MCF 10A (cell line): ENCODE data around the gene OR2AT4. TPM values are rescaled to one million over a fixed set of nuclear protein-coding genes. Genes with fewer than 3 reads are reported as not detected.
"Not testable (repeated sequence)": the region's sequence is repeated elsewhere in the genome, so short reads cannot be mapped to it uniquely, and the experiment has no call there.

Experiments
- BruUV-seq: library from RNA; stranded (reverse); fragments of 400-500 nt; replicated peaks from 2 replicates; lab custom pipeline; 2021; lab: Mats Ljungman, UMichigan
- CTCF ChIA-PET: fragments of 300-600 bp; sonication (Branson Sonifier 250); formaldehyde crosslinking; extraction: SDS; loops from one replicate; lab custom pipeline; 2021; ENCODE audit warnings: antibody characterized with exemption, inconsistent platforms; lab: Yijun Ruan, JAX
- POLR2A ChIA-PET: fragments of 300-600, 350-650 bp; sonication (Branson Sonifier 250); formaldehyde crosslinking; extraction: SDS; loops from one replicate; lab custom pipeline; 2020; ENCODE audit warnings: antibody characterized with exemption, inconsistent platforms; lab: Yijun Ruan, JAX
- DNase-seq: peaks from one replicate; pipeline ENCODE4 v3.0.0-alpha.2; 2018; ENCODE audit not compliant: unreplicated experiment
- H3K27ac Mint-ChIP-seq: one replicate; pipeline ENCODE4 v1.8.0; 2022; ENCODE audit warnings: mild to moderate bottlenecking, low read depth, mixed read lengths; ENCODE audit not compliant: unreplicated experiment
- H3K27me3 Mint-ChIP-seq: one replicate; pipeline ENCODE4 v1.8.0; 2022; ENCODE audit warnings: mixed read lengths; ENCODE audit not compliant: insufficient read depth, unreplicated experiment
- H3K36me3 Mint-ChIP-seq: one replicate; pipeline ENCODE4 v1.8.0; 2022; ENCODE audit warnings: mild to moderate bottlenecking, moderate library complexity, mixed read lengths; ENCODE audit not compliant: insufficient read depth, unreplicated experiment
- H3K4me1 Mint-ChIP-seq: one replicate; pipeline ENCODE4 v1.8.0; 2022; ENCODE audit warnings: mixed read lengths; ENCODE audit not compliant: insufficient read depth, unreplicated experiment
- H3K4me3 Mint-ChIP-seq: one replicate; pipeline ENCODE4 v1.8.0; 2022; ENCODE audit warnings: mild to moderate bottlenecking, moderate library complexity, mixed read lengths; ENCODE audit not compliant: unreplicated experiment
- H3K9me3 Mint-ChIP-seq: one replicate; pipeline ENCODE4 v1.8.0; 2022; ENCODE audit warnings: mixed read lengths; ENCODE audit not compliant: unreplicated experiment
- CTCF ChIP-seq: fragments of 200-600 bp; IDR thresholded peaks from one replicate; pipeline ENCODE4 v1.8.0; 2022; ENCODE audit warnings: antibody characterized with exemption, mild to moderate bottlenecking; ENCODE audit not compliant: unreplicated experiment
- intact Hi-C: fragments of 100-400 bp; cut with micrococcal nuclease; formaldehyde crosslinking; loops from 2 replicates; pipeline ENCODE4 v1.14.1; 2022
- total RNA-seq: library from RNA; stranded (reverse); gene quantifications from 2 replicates; pipeline ENCODE4 v1.2.3, GENCODE V29; 2022

The OR2AT4 gene
- total RNA-seq, 1 experiment from 2014 or later, result not detected

- DNase-seq, result no peak
- H3K9me3 Mint-ChIP-seq, result no peaks in the 10 kb centered on the region
- intact Hi-C loops, result no loop called here
- H3K27me3 Mint-ChIP-seq, result peaks cover 25% of the 10 kb centered on the region
- no TSS peak for BruUV-seq
- TF ChIP-seq CTCF, result no peak
- CTCF ChIA-PET, result interaction anchor here (0.6 kb wide), 1 partner anchor 40 kb away, joined by 3 read pairs; no protein-coding TSS in a partner anchor
- H3K4me1 Mint-ChIP-seq, result peaks cover 8% of the 10 kb centered on the region
- POLR2A ChIA-PET, result no interaction called here
- H3K4me3 Mint-ChIP-seq, result no peak overlapping the region
- no peak overlapping the region for H3K27ac Mint-ChIP-seq
- H3K36me3 Mint-ChIP-seq, result no peaks in the 10 kb centered on the region
Observed at GRCh38 chr11:75099635-75100034, 3.0 kb upstream of the OR2AT4 start.

- DNase-seq, POLR2A ChIA-PET, H3K36me3 Mint-ChIP-seq, BruUV-seq, H3K4me3 Mint-ChIP-seq, H3K4me1 Mint-ChIP-seq, H3K27ac Mint-ChIP-seq, H3K9me3 Mint-ChIP-seq, intact Hi-C loops, CTCF ChIA-PET: not testable (repeated sequence)
- peaks cover 32% of the 10 kb centered on the region for H3K27me3 Mint-ChIP-seq
Observed at GRCh38 chr11:75098835-75099439, 2.3 kb upstream of the OR2AT4 start.

GRCh38 chr11:75098181-75098580 lies 1.5 kb upstream of the OR2AT4 start:
- H3K36me3 Mint-ChIP-seq, POLR2A ChIA-PET, H3K4me1 Mint-ChIP-seq, DNase-seq, H3K27ac Mint-ChIP-seq, intact Hi-C loops, H3K9me3 Mint-ChIP-seq, BruUV-seq, H3K4me3 Mint-ChIP-seq: not testable (repeated sequence)
- peaks cover 40% of the 10 kb centered on the region for H3K27me3 Mint-ChIP-seq
- CTCF ChIA-PET, result interaction anchor here (0.8 kb wide), 1 partner anchor 67 kb away, joined by 3 read pairs; no protein-coding TSS in a partner anchor

GRCh38 chr11:75097173-75097557 lies 489 bp upstream of the OR2AT4 start:
- Mint-ChIP-seq H3K9me3 (no peaks in the 10 kb centered on the region), H3K4me3 (no peak overlapping the region), H3K4me1 (no peaks in the 10 kb centered on the region), H3K27ac (no peak overlapping the region), H3K27me3 (peaks cover 46% of the 10 kb centered on the region), H3K36me3 (no peaks in the 10 kb centered on the region)
- no TSS peak for BruUV-seq
- ChIA-PET CTCF (interaction anchor here (0.7 to 1.0 kb wide), 3 partner anchors 36 to 133 kb away, joined by 3 to 4 read pairs (median 3); no protein-coding TSS in a partner anchor), POLR2A (interaction anchor here (0.7 kb wide), 1 partner anchor 13 kb away, joined by 3 read pairs; no protein-coding TSS in a partner anchor)
- no peak for DNase-seq
- TF ChIP-seq CTCF, result no peak
- intact Hi-C loops, result no loop called here

GRCh38 chr11:75094382-75094781 lies 2.3 kb downstream of the OR2AT4 start:
- CTCF ChIA-PET, H3K27ac Mint-ChIP-seq, BruUV-seq, POLR2A ChIA-PET, DNase-seq, H3K36me3 Mint-ChIP-seq, intact Hi-C loops, H3K9me3 Mint-ChIP-seq, H3K4me1 Mint-ChIP-seq, H3K4me3 Mint-ChIP-seq: not testable (repeated sequence)
- peaks cover 61% of the 10 kb centered on the region for H3K27me3 Mint-ChIP-seq
